ENCODE data around the gene CPTP. TPM values are rescaled to one million over a fixed set of nuclear protein-coding genes. Genes with fewer than 3 reads are reported as not detected.

Gene CPTP
- total and polyA plus RNA-seq, 7 donors = 8.4 to 57.1 (median 21.6) TPM

DNA sequence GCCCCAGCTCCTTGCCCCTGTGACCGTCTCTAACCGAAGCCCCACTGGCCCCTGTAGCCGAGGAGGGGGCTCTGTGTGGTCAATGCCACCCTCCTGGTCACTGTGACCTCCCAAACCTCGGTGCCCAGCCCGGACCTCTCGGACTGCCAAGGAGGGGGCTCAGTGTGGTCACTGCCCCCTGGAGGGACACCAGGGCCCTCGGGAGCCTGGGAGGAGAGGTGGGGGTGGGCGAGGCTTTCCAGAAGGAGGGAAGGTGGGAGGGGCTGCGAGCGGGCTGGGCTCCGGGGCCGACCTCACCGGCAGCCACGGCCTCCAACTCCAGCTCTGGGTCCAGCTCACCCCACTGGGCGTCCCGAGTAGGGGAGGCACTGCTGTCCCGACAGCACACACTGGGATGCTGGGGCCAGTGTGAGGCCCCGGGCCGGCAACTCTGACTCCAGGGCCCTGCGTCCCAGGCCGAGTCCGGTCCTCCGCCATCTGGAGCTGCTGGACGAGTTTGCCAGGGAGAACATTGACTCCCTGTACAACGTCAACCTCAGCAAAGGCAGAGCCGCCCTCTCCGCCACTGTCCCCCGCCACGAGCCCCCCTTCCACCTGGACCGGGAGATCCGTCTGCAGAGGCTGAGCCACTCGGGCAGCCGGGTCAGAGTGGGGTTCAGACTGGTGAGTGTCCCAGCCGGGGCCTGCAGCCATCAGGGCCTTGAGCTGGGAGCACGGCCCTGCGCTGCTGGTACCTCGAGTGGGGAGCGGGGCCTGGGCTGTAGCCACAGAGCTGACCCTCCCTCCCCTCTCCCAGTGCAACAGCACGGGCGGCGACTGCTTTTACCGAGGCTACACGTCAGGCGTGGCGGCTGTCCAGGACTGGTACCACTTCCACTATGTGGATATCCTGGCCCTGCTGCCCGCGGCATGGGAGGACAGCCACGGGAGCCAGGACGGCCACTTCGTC is 38.0 kb upstream of the CPTP start:
- H3K4me3 ChIP-seq = no peak overlapping the region
- H3K9me3 ChIP-seq = no peaks in the 10 kb centered on the region
- intact Hi-C loops (cut with DNase I) = no loop called here
- H3K4me1 ChIP-seq = peaks cover 0 to 7% (median 4%) of the 10 kb centered on the region in 4 donors
- WGBS, 2 donors = 40 to 68% methylated on average over 50 of the region's 50 CpGs
- no peaks in the 10 kb centered on the region for H3K36me3 ChIP-seq
- H3K27me3 ChIP-seq = peaks cover 15 to 34% (median 32%) of the 10 kb centered on the region in 3 donors
- no peak overlapping the region for H3K27ac ChIP-seq
- TF ChIP-seq POLR2A (IDR thresholded peaks at IDR 0.05) (no peak), EP300 (IDR thresholded peaks at IDR 0.05) (no peak), POLR2AphosphoS5 (IDR thresholded peaks at IDR 0.05) (no peak)
- TF ChIP-seq, protein P1, sequence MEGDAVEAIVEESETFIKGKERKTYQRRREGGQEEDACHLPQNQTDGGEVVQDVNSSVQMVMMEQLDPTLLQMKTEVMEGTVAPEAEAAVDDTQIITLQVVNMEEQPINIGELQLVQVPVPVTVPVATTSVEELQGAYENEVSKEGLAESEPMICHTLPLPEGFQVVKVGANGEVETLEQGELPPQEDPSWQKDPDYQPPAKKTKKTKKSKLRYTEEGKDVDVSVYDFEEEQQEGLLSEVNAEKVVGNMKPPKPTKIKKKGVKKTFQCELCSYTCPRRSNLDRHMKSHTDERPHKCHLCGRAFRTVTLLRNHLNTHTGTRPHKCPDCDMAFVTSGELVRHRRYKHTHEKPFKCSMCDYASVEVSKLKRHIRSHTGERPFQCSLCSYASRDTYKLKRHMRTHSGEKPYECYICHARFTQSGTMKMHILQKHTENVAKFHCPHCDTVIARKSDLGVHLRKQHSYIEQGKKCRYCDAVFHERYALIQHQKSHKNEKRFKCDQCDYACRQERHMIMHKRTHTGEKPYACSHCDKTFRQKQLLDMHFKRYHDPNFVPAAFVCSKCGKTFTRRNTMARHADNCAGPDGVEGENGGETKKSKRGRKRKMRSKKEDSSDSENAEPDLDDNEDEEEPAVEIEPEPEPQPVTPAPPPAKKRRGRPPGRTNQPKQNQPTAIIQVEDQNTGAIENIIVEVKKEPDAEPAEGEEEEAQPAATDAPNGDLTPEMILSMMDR (IDR thresholded peaks at IDR 0.05) = no peak
- DNase-seq = no peak

DNA sequence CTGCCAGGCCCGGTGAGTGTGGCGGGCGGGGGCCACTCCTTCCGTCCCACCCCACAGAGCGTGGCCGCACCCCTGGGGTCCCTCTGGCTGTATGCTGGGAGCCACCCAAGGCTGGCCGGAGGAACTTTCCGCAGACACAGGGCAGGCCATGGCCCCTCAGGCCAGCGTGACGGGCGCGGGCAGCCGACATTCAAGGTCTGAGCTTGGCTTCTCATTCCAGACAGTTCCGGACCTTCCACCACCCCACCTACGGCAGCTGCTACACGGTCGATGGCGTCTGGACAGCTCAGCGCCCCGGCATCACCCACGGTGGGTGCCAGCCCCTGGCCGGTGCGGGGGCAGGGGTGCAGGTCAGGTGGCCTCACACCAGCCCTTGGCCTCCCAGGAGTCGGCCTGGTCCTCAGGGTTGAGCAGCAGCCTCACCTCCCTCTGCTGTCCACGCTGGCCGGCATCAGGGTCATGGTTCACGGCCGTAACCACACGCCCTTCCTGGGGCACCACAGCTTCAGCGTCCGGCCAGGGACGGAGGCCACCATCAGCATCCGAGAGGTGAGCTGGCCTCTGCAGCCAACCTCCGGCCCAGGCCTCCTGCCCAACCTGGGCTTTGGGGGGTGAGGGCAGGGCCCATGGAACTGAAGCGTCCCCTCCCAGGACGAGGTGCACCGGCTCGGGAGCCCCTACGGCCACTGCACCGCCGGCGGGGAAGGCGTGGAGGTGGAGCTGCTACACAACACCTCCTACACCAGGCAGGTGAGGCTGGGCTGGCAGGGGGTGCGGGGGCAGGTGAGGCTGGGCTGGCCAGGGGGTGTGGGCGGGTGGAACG is 37.1 kb upstream of the CPTP start:
- Histone ChIP-seq H3K4me1 (peaks cover 0 to 9% (median 4%) of the 10 kb centered on the region in 4 donors), H3K27me3 (peaks cover 15 to 34% (median 32%) of the 10 kb centered on the region in 3 donors), H3K36me3 (no peaks in the 10 kb centered on the region), H3K4me3 (no peak overlapping the region), H3K27ac (no peak overlapping the region), H3K9me3 (no peaks in the 10 kb centered on the region)
- 55 to 82% methylated on average over 46 of the region's 46 CpGs for WGBS, 2 donors
- no peak for TF ChIP-seq POLR2AphosphoS5 (IDR thresholded peaks at IDR 0.05)
- no peak for TF ChIP-seq EP300 (IDR thresholded peaks at IDR 0.05)
- TF ChIP-seq, protein P1 (IDR thresholded peaks at IDR 0.05) = no peak
- no peak for TF ChIP-seq POLR2A (IDR thresholded peaks at IDR 0.05)
- no peak for DNase-seq
- intact Hi-C loops (cut with DNase I) = no loop called here

DNA sequence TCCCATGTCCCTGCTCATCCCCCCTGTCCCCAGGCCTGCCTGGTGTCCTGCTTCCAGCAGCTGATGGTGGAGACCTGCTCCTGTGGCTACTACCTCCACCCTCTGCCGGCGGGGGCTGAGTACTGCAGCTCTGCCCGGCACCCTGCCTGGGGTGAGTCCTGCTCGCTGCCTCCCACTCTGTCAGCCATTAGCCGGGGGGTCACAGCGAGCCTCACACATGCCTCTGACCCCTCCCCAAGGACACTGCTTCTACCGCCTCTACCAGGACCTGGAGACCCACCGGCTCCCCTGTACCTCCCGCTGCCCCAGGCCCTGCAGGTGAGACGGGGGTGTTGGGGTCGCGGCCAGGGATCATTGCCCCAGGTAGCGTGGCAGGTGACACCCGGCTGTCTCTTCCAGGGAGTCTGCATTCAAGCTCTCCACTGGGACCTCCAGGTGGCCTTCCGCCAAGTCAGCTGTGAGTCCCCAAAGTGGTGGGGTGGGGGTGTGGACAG is 34.3 kb upstream of the CPTP start:
- H3K9me3 ChIP-seq = no peaks in the 10 kb centered on the region
- H3K4me1 ChIP-seq = peaks cover 0 to 9% (median 4%) of the 10 kb centered on the region in 4 donors
- 38 to 52% methylated on average over 15 of the region's 15 CpGs for WGBS, 2 donors
- H3K4me3 ChIP-seq = no peak overlapping the region
- H3K36me3 ChIP-seq = peaks cover 0 to 18% (median 1%) of the 10 kb centered on the region in 4 donors
- no peak overlapping the region for H3K27ac ChIP-seq
- H3K27me3 ChIP-seq = peaks cover 11 to 27% (median 22%) of the 10 kb centered on the region in 3 donors
- TF ChIP-seq EP300 (IDR thresholded peaks at IDR 0.05) = no peak
- TF ChIP-seq, protein P1 (IDR thresholded peaks at IDR 0.05) = peak; percentile 33 to 67 (median 54)
- intact Hi-C loops (cut with DNase I) = loop anchor here (1.0 kb wide), 1 partner anchor 168 kb away; no protein-coding TSS in a partner anchor
- DNase-seq = no peak

DNA sequence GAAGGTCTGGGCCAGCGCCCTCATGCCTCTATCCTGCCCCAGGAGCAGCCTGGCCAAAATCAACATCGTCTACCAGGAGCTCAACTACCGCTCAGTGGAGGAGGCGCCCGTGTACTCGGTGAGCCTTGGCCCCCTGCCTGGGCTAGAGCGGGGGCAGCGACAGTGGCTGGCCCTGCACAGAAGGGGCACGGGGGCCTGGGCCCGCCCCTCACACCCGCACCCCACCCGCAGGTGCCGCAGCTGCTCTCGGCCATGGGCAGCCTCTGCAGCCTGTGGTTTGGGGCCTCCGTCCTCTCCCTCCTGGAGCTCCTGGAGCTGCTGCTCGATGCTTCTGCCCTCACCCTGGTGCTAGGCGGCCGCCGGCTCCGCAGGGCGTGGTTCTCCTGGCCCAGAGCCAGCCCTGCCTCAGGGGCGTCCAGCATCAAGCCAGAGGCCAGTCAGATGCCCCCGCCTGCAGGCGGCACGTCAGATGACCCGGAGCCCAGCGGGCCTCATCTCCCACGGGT is 33.5 kb upstream of the CPTP start:
- Histone ChIP-seq H3K4me3 (no peak overlapping the region), H3K36me3 (peaks cover 0 to 26% (median 5%) of the 10 kb centered on the region in 4 donors), H3K4me1 (peaks cover 0 to 9% (median 4%) of the 10 kb centered on the region in 4 donors), H3K27me3 (peaks cover 4 to 19% (median 14%) of the 10 kb centered on the region in 3 donors), H3K27ac (no peak overlapping the region), H3K9me3 (no peaks in the 10 kb centered on the region)
- DNase-seq = no peak
- TF ChIP-seq POLR2A (IDR thresholded peaks at IDR 0.05) = no peak
- TF ChIP-seq, protein P1 (IDR thresholded peaks at IDR 0.05) = no peak
- 16 to 56% methylated on average over 28 of the region's 28 CpGs for WGBS, 2 donors
- intact Hi-C loops (cut with DNase I) = no loop called here
